ENCODE data around the gene GRAP. TPM values are rescaled to one million over a fixed set of nuclear protein-coding genes. Genes with fewer than 3 reads are reported as not detected.

The GRAP gene
- total RNA-seq, 1 donor from 2014 or later = 3.6 TPM

- no peak for DNase-seq
These were observed 64.9 kb downstream of the GRAP start for GRCh38 chr17:18981642-18982424.

GRCh38 chr17:18981335-18981641 is 65.5 kb downstream of the GRAP start:
- DNase-seq = no peak

- no peak for DNase-seq
These were observed 65.9 kb downstream of the GRAP start for GRCh38 chr17:18980682-18981334.

- DNase-seq = no peak
These were observed 68.1 kb downstream of the GRAP start for GRCh38 chr17:18978655-18979054.

DNA sequence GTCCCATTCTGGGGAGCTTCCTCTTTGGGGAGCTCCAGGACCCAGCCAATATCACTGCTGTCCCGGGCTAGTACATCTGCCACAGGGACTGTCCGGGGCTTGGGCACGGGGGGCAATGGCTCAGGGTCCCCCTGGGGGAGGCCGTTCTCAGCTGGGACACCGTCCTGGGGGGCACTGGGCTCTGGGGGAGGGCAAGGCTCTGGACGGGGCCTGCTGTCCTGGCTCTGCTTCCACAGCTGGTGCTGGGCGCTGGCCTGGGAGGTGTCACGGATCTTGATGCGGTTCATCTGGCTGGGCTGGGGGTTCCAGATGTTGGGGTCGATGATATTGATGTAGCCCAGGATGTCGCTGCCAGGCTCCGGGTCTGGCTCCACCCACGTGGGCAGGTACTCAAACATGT is 68.7 kb downstream of the GRAP start:
- DNase-seq = no peak

- DNase-seq = no peak
These were observed 69.1 kb downstream of the GRAP start for GRCh38 chr17:18977646-18978045.

DNA sequence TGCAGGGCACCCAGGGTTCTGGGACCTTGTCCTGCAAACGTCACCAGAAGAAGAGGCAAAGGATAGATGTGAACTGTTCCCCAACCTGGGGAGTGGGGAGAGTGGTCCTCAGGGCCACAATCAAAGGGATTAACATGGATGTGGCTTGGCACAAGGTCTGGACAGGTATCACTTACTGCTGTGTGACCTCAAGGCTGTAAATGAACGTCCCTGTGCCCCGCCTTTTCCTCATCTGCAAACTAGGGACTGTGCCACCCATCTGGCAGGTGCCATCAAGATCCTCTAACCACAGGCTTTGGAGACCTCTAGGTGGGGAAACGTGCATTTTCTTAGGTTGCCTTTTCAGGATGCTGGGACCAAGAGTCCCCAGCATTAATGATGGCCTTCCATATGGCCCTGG is 69.7 kb downstream of the GRAP start:
- DNase-seq = no peak

- DNase-seq = no peak
These were observed 70.6 kb downstream of the GRAP start for GRCh38 chr17:18976201-18976600.

DNA sequence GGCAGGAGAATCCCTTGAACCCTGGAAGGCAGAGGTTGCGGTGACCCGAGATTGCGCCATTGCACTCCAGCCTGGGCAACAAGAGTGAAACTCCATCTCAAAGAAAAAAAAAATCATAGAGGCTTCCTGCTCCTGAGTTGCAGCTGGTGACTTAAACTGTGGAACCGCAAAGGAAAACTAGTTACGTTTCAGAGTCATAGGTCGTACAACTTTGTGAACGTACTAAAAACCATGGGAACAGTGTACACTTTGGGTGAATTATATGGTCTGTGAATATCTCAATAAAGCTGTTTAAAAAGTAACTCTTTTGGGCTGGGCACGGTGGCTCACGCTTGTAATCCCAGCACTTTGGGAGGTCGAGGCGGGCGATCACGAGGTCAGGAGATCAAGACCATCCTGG is 71.2 kb downstream of the GRAP start:
- no peak for DNase-seq

- DNase-seq = no peak
These were observed 72.2 kb downstream of the GRAP start for GRCh38 chr17:18974407-18975149.

DNA sequence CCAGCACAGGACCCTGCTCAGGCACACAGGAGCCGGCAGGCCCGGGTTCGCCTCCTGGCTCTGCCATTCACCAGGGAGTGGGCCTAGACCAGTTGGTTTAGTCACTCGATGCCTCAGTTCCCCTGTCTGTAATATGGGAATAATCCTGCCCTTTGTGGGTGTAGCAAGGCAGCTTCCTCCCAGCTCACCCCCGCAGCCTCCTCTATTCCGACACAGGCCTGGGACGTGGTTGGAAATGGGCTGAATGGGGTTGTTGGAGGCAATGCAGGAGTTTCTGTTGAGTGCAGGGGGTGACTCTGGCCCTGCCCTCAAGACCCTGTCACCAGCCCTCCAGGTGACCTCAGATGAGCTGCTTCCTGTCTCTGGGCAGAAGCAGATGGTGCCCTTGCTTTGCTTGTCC is 75.0 kb downstream of the GRAP start:
- no peak for DNase-seq

Small RNA genes within 50 kb of the gene (small RNA-seq; reads per million reads assigned to genes)
- not detected for gene AC090286.3

Other genes with a start within 250 kb of the GRAP start
- 140 TPM for gene PRPSAP2, start 188.8 kb downstream of the GRAP start, total RNA-seq
- not detected for gene SLC5A10, start 94.8 kb downstream of the GRAP start, total RNA-seq
- 0.16 TPM for gene FAM83G, start 42.2 kb downstream of the GRAP start, total RNA-seq
- not detected for gene GRAPL, start 80.6 kb upstream of the GRAP start, total RNA-seq
- 53.5 TPM for gene EPN2, start 190.4 kb upstream of the GRAP start, total RNA-seq